ENCODE results near the gene IPO7. TPM values are rescaled to one million over a fixed set of nuclear protein-coding genes. Genes with fewer than 3 reads are reported as not detected.
"Not testable (repeated sequence)": the region's sequence is repeated elsewhere in the genome, so short reads cannot be mapped to it uniquely, and the experiment has no call there.

Gene IPO7
- total RNA-seq, 1 donor from 2014 or later: 126 TPM

DNA sequence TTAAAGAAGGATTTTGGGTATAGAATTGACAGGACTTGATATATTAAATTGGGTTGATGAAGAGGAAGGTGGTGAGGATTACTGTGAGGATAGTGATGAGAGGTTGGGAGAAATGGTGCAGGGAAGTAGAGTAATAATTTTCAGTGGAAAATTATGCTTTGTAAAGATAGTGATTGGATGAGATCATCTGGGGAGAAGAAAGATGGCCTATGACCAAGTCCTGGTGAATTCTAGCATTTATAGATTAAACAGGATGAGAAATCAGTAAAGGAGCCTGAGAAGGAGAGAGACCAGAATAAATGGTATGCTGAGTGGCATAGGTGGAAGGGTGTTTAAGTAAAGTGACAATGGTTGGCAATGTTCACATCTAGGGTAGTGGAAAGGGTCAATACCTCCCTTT is 15.0 kb downstream of the IPO7 start:
- ATAC-seq: no peak
- no peak overlapping the region for H3K4me3 ChIP-seq
- no peak for DNase-seq
- intact Hi-C loops (cut with DNase I): no loop called here
- H3K36me3 ChIP-seq: peaks cover 8% of the 10 kb centered on the region
- H3K27ac ChIP-seq: no peak overlapping the region
- H3K27me3 ChIP-seq (ENCODE audit: low read depth): no peaks in the 10 kb centered on the region
- H3K9me3 ChIP-seq: no peaks in the 10 kb centered on the region
- no peak for TF ChIP-seq CTCF (IDR thresholded peaks at IDR 0.05)
- H3K4me1 ChIP-seq: peaks cover 9% of the 10 kb centered on the region

DNA sequence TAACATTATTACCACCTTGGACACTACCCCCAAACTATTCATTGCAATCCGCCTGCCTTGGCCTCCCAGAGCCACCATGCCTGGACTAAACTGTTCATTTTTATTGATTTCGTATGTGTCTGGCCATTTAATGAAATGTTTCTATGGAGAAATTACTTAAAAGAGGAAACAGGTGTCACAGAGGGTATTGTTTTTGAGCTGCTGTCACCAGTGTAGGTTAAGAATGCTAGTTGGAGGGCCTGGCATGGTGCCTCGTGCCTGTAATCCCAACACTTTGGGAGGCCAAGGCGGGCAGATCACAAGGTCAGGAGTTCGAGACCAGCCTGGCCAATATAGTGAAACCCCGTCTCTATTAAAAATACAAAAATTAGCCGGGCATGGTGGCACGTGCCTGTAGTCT is 17.4 kb downstream of the IPO7 start:
- H3K4me1 ChIP-seq; H3K4me3 ChIP-seq; intact Hi-C loops (cut with DNase I); DNase-seq; H3K9me3 ChIP-seq; H3K27me3 ChIP-seq (ENCODE audit: low read depth); ATAC-seq; H3K27ac ChIP-seq: not testable (repeated sequence)
- peaks cover 25% of the 10 kb centered on the region for H3K36me3 ChIP-seq

DNA sequence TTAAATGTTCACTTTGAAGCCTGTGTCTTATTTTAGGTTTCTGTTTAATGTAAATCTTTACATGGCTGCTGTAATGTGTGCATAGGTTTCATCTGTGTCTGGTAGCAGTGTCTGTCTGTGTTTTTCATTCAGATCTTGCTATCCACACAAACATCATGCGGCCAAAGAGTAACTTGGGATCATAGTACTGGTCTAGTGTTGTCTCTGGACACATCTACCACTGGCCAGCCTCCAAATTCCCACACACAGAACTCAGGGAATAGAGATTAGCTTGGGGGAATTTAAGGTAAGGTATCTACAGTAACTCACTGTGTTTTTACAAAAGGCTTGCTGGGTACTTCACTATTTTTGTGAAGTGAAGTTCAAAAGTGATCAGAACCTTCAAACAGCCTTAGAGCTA is 44.3 kb downstream of the IPO7 start:
- intact Hi-C loops (cut with DNase I): no loop called here

GRCh38 chr11:9438611-9439010 is 54.2 kb downstream of the IPO7 start:
- H3K4me3 ChIP-seq: no peak overlapping the region
- intact Hi-C loops (cut with DNase I): no loop called here
- H3K9me3 ChIP-seq: no peaks in the 10 kb centered on the region
- no peaks in the 10 kb centered on the region for H3K27me3 ChIP-seq (ENCODE audit: low read depth)
- DNase-seq: no peak
- H3K27ac ChIP-seq: no peak overlapping the region
- no peaks in the 10 kb centered on the region for H3K4me1 ChIP-seq
- no peak for TF ChIP-seq CTCF (IDR thresholded peaks at IDR 0.05)
- no peak for ATAC-seq
- peaks cover 100% of the 10 kb centered on the region for H3K36me3 ChIP-seq

More for the DNA sequence above, 44.3 kb downstream of the IPO7 start:
- Histone ChIP-seq H3K36me3 (peaks cover 100% of the 10 kb centered on the region), H3K27me3 (ENCODE audit: low read depth) (no peaks in the 10 kb centered on the region), H3K27ac (no peak overlapping the region), H3K4me1 (no peaks in the 10 kb centered on the region), H3K4me3 (no peak overlapping the region), H3K9me3 (no peaks in the 10 kb centered on the region)
- ATAC-seq (no peak), DNase-seq (no peak)
- TF ChIP-seq CTCF (IDR thresholded peaks at IDR 0.05): no peak

DNA sequence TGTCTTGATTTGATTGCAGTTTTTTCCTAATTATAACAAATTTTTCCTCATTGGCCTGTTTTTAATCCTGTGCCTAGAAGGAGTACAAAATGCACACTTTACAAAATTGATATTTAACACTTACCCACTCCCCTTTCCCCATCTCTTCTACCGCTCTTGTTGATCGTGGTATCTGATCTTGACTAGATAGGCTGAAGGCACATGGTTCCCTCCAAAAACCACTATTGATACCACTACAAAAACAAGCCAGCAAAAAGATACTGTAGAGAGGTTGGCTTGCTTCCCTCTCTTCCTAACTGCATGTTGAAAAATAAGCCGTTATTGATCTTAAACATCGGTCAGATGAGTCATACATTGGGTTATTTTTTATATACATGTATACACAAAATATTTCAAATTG is 61.8 kb downstream of the IPO7 start:
- H3K4me3 ChIP-seq: no peak overlapping the region
- DNase-seq: no peak
- H3K4me1 ChIP-seq: no peaks in the 10 kb centered on the region
- no peak for TF ChIP-seq CTCF (IDR thresholded peaks at IDR 0.05)
- intact Hi-C loops (cut with DNase I): no loop called here
- no peak overlapping the region for H3K27ac ChIP-seq
- H3K9me3 ChIP-seq: peaks cover 2% of the 10 kb centered on the region
- H3K36me3 ChIP-seq: peaks cover 54% of the 10 kb centered on the region
- H3K27me3 ChIP-seq (ENCODE audit: low read depth): no peaks in the 10 kb centered on the region
- no peak for ATAC-seq

- Histone ChIP-seq H3K27me3 (ENCODE audit: low read depth) (no peaks in the 10 kb centered on the region), H3K4me3 (no peak overlapping the region), H3K27ac (no peak overlapping the region), H3K9me3 (peaks cover 11% of the 10 kb centered on the region), H3K4me1 (no peaks in the 10 kb centered on the region), H3K36me3 (peaks cover 29% of the 10 kb centered on the region)
- intact Hi-C loops (cut with DNase I): no loop called here
- ATAC-seq (no peak), DNase-seq (no peak)
- TF ChIP-seq CTCF (IDR thresholded peaks at IDR 0.05): no peak
Observed at GRCh38 chr11:9448576-9449352, 64.3 kb downstream of the IPO7 start.

DNA sequence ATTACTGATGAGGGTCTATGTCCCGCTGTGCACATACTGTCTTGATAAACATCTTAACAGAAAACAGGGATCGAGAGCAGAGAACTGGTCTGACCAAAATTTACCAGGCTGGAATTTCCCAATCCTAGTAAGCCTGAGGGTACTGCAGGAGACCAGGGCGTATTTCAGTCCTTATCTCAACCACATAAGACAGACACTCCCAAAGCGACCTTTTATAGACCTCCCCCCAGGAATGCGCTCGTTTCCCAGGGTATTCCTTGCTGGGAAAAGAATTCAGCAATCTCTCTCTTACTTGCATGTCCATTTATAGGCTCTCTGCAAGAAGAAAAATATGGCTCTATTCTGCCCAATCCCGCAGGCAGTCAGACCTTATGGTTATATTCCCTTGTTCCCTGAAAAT is 67.6 kb downstream of the IPO7 start:
- H3K4me1 ChIP-seq; DNase-seq; intact Hi-C loops (cut with DNase I): not testable (repeated sequence)

More for the DNA sequence above, 67.6 kb downstream of the IPO7 start:
- not testable (repeated sequence) for H3K27ac ChIP-seq; ATAC-seq; H3K36me3 ChIP-seq; H3K27me3 ChIP-seq (ENCODE audit: low read depth); H3K4me3 ChIP-seq
- peaks cover 11% of the 10 kb centered on the region for H3K9me3 ChIP-seq

Data from lower lobe of right lung (tissue), 2 donors.